Hippocampal formation (tissue), 2 donors: ENCODE measurements around the gene PLCG1.

Source experiments
- DNase-seq, 2 donors: peaks; one replicate each; lab custom pipeline; 2025; lab: John Stamatoyannopoulos, UW

Gene PLCG1

DNA sequence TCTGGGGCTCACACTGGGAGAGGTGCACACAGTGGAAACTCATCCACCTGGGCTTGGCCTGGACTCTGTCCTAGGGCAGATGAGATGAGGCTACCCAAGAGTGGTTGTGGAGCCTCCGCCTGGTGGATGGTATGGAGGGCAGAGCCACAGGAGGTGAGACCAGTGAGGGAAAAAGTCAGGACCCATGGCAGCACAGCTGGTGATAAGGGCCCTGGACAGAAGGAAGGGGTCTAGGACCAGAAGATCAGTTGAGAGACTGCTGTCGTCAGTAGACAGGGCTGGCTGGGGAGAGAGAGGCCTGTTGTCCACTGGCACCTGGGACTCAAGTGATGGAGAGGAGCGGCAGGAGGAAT lies 29.8 kb downstream of the PLCG1 start:
- DNase-seq, result no peak

GRCh38 chr20:41167481-41168253 lies 30.3 kb downstream of the PLCG1 start:
- DNase-seq, result no peak

DNA sequence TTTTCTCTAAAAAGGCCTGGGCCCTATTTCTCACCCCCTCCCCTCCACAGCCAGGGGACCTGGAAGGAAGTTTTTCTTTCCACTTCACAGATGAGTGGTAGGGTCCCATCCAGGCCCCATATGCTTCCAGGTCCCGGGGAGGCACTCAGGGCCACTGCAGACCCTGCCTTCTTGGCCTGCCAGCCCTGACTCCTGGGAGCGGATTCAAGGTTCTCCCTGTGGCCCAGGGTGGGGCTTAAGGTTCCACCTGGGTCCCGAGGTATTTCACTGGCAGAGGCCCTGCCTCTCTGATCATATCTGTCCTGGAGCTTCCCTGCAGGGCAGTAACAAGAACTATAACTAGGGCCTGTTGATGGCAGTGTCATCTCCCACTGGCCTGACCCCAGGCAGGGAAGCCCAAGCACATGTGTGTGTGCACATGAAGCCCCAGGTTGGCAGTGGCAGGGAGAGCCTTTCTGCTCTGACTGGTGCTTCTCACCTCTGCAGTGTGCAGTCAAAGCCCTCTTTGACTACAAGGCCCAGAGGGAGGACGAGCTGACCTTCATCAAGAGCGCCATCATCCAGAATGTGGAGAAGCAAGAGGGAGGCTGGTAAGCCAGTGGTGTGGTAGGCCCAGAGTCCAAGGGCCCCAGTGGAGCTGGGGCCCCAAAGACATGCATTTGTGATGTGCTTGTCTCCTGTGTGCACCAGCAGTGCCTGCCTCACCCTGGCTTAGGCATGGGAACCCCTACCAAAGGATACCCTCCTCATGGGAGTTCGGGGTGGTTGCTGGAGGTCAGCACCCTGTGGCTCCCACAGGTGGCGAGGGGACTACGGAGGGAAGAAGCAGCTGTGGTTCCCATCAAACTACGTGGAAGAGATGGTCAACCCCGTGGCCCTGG lies 31.2 kb downstream of the PLCG1 start:
- DNase-seq, result no peak

DNA sequence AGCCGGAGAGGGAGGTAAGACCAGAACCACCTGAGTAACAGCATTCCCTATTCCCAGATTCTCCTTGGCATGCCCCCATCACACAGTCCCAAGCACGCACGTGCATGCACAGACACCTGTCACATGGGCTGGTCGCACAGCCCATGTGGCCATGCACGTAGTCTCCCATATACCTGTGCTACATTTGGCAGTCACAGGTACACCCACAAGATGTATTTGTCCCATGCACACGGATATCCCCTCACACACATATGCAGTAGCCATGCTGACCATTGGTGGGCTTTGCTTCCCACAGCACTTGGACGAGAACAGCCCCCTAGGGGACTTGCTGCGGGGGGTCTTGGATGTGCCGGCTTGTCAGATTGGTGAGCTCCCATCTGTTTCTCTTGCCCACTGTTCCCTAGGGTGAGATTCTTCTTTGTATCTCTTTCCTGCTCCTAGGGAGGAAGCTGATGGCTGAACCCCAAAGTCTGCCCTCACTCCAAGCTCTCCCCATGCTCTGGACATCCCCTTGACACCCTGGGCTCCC lies 31.9 kb downstream of the PLCG1 start:
- no peak for DNase-seq

GRCh38 chr20:41169791-41170351 lies 32.5 kb downstream of the PLCG1 start:
- DNase-seq, result no peak

DNA sequence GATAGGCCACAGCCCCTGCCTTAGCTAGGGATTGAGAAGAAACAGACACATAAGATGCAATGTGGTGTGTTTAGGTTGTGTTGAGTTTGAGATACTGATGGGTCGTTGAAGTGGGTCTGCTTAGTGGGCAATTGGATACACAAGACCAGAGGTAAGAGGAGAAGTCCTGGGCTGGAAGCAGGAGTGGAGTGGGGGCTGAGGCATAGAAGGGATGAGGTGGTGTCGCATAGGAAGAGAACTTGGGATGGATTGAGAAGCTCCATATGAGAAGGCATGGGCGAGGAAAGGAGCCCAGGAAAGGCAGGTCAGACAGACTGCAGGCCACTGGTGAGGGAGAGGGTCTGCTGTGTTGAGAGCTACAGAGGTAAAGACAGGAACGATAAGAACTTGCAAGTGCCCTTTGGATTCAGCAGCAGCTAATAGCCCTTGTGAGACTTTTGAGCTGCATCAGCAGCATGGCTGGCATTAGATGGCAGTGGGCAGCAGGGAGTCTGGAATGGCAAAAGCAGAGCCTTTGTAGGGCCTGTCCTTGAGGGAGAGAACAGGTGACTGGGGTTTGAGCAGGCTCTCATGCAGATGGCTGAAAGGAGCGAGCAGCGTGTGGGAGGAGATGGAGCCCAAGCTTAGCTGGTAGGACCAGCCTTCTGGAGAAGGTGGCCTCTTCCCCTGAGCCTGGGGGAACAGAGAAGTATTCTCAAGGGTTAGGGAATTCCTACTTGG lies 33.2 kb downstream of the PLCG1 start:
- DNase-seq, result no peak

DNA sequence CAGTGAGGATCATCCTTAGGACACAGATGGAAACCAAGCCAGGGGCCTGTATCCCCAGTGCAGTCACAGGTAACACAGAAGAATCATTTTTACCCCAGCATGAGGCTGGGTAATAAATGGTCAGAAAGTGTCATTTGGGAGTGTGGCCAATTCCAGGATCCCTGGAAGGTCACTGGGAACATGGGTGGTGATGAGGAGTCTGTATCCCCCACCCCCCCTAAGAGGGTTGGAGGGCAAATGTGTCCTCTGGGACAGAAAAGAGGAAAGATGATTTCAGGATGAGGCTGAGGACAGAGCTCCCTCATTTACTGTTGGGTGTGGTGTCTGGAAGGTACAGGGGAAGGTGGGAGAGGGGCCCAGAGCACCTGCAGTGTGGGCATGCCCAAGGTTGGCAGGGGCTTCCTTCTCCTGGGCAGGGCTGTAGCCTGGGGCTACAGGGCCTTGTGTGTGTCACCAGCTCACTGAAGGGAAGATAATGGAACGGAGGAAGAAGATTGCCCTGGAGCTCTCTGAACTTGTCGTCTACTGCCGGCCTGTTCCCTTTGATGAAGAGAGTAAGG lies 34.5 kb downstream of the PLCG1 start:
- no peak for DNase-seq

- DNase-seq, result no peak
These were observed 35.2 kb downstream of the PLCG1 start for GRCh38 chr20:41172296-41173140.

- DNase-seq, result peak; percentile 79 to 85
These were observed 35.9 kb downstream of the PLCG1 start for GRCh38 chr20:41173161-41173721.

GRCh38 chr20:41173791-41174341 lies 36.5 kb downstream of the PLCG1 start:
- no peak for DNase-seq

DNA sequence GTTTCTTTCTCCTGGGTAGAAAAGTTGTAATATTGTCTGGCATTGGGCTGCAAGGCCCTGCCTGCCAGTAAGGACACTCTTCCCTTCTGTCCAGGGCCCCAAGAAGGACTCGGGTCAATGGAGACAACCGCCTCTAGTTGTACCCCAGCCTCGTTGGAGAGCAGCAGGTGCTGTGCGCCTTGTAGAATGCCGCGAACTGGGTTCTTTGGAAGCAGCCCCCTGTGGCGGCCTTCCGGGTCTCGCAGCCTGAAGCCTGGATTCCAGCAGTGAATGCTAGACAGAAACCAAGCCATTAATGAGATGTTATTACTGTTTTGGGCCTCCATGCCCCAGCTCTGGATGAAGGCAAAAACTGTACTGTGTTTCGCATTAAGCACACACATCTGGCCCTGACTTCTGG lies 37.0 kb downstream of the PLCG1 start:
- no peak for DNase-seq

GRCh38 chr20:41174782-41175181 lies 37.4 kb downstream of the PLCG1 start:
- no peak for DNase-seq

GRCh38 chr20:41175201-41175651 lies 37.9 kb downstream of the PLCG1 start:
- no peak for DNase-seq

- peak in 1 of 2 donors; percentile 50 for DNase-seq
These were observed 38.5 kb downstream of the PLCG1 start for GRCh38 chr20:41175727-41176330.

GRCh38 chr20:41176711-41177552 lies 39.6 kb downstream of the PLCG1 start:
- DNase-seq, result no peak

GRCh38 chr20:41177636-41178035 lies 40.3 kb downstream of the PLCG1 start:
- DNase-seq, result peak in 1 of 2 donors; percentile 46

GRCh38 chr20:41178495-41178894 lies 41.2 kb downstream of the PLCG1 start:
- DNase-seq, result no peak

GRCh38 chr20:41178904-41179432 lies 41.6 kb downstream of the PLCG1 start:
- peak; percentile 56 to 60 for DNase-seq
